ENCODE measurements around the gene CPA3. TPM values are rescaled to one million over a fixed set of nuclear protein-coding genes. Genes with fewer than 3 reads are reported as not detected.

CPA3 gene
- total RNA-seq, 1 donor from 2014 or later, result not detected

DNA sequence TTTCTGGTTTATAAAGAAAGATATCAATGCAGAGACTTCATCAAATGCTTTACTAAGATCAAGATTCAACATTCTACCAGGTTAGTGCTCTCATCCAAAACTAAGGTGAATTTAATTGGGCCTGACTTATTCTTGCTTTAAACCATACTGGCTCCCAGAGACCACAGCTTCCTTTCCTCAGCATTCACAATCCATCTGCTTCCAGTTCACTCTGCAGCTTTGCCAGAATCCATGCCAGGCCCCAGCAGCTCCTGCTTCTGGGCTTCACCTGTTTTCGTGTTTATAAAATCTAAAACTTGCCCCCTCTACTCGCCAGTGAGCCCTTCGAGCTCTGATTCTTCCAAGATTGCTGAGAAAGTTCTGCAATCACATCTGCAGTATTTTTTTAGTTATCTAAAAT, 35.2 kb upstream of the CPA3 start:
- Mint-ChIP-seq H3K4me1 (ENCODE audit: low read depth) (peaks cover 9% of the 10 kb centered on the region), H3K27ac (no peak overlapping the region), H3K9me3 (ENCODE audit: low read depth) (no peaks in the 10 kb centered on the region), H3K27me3 (no peaks in the 10 kb centered on the region), H3K36me3 (ENCODE audit: insufficient read depth) (no peaks in the 10 kb centered on the region), H3K4me3 (ENCODE audit: low read depth) (no peak overlapping the region)
- no peak for TF ChIP-seq CTCF (IDR thresholded peaks at IDR 0.05; ENCODE audit: unreplicated experiment)
- no peak for DNase-seq (ENCODE audit: low spot score, unreplicated experiment)

- no peaks in the 10 kb centered on the region for H3K9me3 Mint-ChIP-seq (ENCODE audit: low read depth)
- TF ChIP-seq CTCF (IDR thresholded peaks at IDR 0.05; ENCODE audit: unreplicated experiment), result no peak
- H3K4me1 Mint-ChIP-seq (ENCODE audit: low read depth), result peaks cover 9% of the 10 kb centered on the region
Observed at GRCh38 chr3:148833223-148833622, 31.9 kb upstream of the CPA3 start.

GRCh38 chr3:148839805-148840204, 25.3 kb upstream of the CPA3 start:
- H3K27ac Mint-ChIP-seq, result no peak overlapping the region
- no peaks in the 10 kb centered on the region for H3K4me1 Mint-ChIP-seq (ENCODE audit: low read depth)
- TF ChIP-seq CTCF (IDR thresholded peaks at IDR 0.05; ENCODE audit: unreplicated experiment), result no peak
- no peak overlapping the region for H3K4me3 Mint-ChIP-seq (ENCODE audit: low read depth)
- no peaks in the 10 kb centered on the region for H3K27me3 Mint-ChIP-seq
- no peaks in the 10 kb centered on the region for H3K9me3 Mint-ChIP-seq (ENCODE audit: low read depth)
- DNase-seq (ENCODE audit: low spot score, unreplicated experiment), result no peak
- no peaks in the 10 kb centered on the region for H3K36me3 Mint-ChIP-seq (ENCODE audit: insufficient read depth)

More at GRCh38 chr3:148833223-148833622, 31.9 kb upstream of the CPA3 start:
- DNase-seq (ENCODE audit: low spot score, unreplicated experiment), result no peak
- no peak overlapping the region for H3K27ac Mint-ChIP-seq
- no peaks in the 10 kb centered on the region for H3K36me3 Mint-ChIP-seq (ENCODE audit: insufficient read depth)
- no peak overlapping the region for H3K4me3 Mint-ChIP-seq (ENCODE audit: low read depth)
- no peaks in the 10 kb centered on the region for H3K27me3 Mint-ChIP-seq

DNA sequence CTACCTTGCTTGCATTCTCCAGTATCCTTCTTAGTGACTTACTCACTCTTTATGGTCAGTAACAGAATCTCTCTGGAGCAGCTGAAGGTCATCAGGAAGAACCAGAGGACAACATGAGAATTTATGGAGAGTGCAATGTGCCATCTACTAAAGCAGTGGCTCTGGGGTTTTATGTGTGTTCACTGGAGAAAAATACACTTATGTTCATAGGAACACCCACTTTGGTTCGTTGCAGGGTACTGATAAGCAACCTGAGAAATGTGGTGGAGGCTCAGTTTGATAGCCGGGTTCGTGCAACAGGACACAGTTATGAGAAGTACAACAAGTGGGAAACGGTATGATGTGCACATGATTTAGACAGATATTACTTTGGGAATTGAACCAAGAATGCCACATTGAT, 24.6 kb upstream of the CPA3 start:
- TF ChIP-seq CTCF (IDR thresholded peaks at IDR 0.05; ENCODE audit: unreplicated experiment), result no peak
- Mint-ChIP-seq H3K27ac (no peak overlapping the region), H3K4me3 (ENCODE audit: low read depth) (no peak overlapping the region), H3K36me3 (ENCODE audit: insufficient read depth) (no peaks in the 10 kb centered on the region), H3K27me3 (no peaks in the 10 kb centered on the region), H3K9me3 (ENCODE audit: low read depth) (no peaks in the 10 kb centered on the region), H3K4me1 (ENCODE audit: low read depth) (no peaks in the 10 kb centered on the region)
- no peak for DNase-seq (ENCODE audit: low spot score, unreplicated experiment)

DNA sequence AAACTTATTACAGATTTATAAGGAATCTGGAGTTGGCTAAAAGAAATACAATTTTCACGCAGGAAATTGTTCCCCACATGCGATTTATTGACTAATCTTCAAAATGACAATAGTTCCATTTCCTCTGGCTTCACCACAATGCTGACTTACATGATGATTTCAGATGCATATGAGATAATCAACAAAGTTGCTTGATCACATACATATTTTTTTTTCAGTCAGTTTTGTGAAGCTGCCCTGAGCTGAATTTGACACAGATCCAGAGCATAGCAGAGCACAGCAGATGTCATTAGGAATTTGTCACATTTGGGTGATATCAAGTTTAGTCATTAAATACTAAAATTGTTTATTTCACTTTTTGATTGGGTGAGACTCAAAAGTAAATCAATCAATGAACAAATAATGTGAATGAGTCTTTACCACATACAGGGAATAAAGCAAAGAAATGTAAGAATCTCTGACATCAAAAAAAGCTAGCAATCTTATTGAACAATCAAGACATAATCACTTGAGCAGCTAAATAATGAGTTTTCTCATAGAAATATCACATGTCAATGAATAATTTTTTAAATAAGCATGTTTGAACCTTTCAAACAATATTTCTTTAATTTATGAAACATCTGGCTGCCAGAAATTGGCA, 19.2 kb upstream of the CPA3 start:
- Mint-ChIP-seq H3K4me1 (ENCODE audit: low read depth) (no peaks in the 10 kb centered on the region), H3K27me3 (no peaks in the 10 kb centered on the region), H3K4me3 (ENCODE audit: low read depth) (no peak overlapping the region), H3K27ac (no peak overlapping the region), H3K36me3 (ENCODE audit: insufficient read depth) (no peaks in the 10 kb centered on the region), H3K9me3 (ENCODE audit: low read depth) (no peaks in the 10 kb centered on the region)
- TF ChIP-seq CTCF (IDR thresholded peaks at IDR 0.05; ENCODE audit: unreplicated experiment), result no peak
- no peak for DNase-seq (ENCODE audit: low spot score, unreplicated experiment)

All from progenitor cell of endocrine pancreas (in vitro differentiated cells).